Lower lobe of right lung (tissue), 2 donors: ENCODE data around the gene STXBP4. TPM values are rescaled to one million over a fixed set of nuclear protein-coding genes. Genes with fewer than 3 reads are reported as not detected.

ENCODE experiments used
- ATAC-seq, 2 donors: fragments of 200-7000 bp; cut with Tn5 transposase; one replicate each; pipeline ENCODE4 v1.9.1; 2020 to 2022; ENCODE audit warnings: mild to moderate bottlenecking in 2 of 2, moderate library complexity in 2 of 2
- DNase-seq: peaks from one replicate; pipeline ENCODE4 v3.0.0-alpha.2; 2020
- H3K27ac ChIP-seq: fragments of 200-600 bp; one replicate; pipeline ENCODE4 v1.8.0; 2022
- H3K27me3 ChIP-seq: fragments of 200-600 bp; one replicate; pipeline ENCODE4 v1.8.0; 2022; ENCODE audit warnings: low read depth
- H3K36me3 ChIP-seq: fragments of 200-600 bp; one replicate; pipeline ENCODE4 v1.8.0; 2022; ENCODE audit warnings: mild to moderate bottlenecking
- H3K4me1 ChIP-seq: fragments of 200-600 bp; one replicate; pipeline ENCODE4 v1.8.0; 2022
- H3K4me3 ChIP-seq: fragments of 200-600 bp; one replicate; pipeline ENCODE4 v1.8.0; 2022; ENCODE audit warnings: mild to moderate bottlenecking
- H3K9me3 ChIP-seq: fragments of 200-600 bp; one replicate; pipeline ENCODE4 v1.8.0; 2022
- intact Hi-C: fragments of 100-400 bp; cut with DNase I; formaldehyde crosslinking; loops from one replicate; pipeline ENCODE4 v1.11.0; 2022
- total RNA-seq: library from RNA; stranded (reverse); fragmentation: NEBNext Ultra II Directional; extraction: Animal tissue kit (Norgen Biotek cat#: 25700); gene quantifications from one replicate; pipeline ENCODE4 v1.2.1, GENCODE V29; 2021
- TF ChIP-seq, protein P1 (sequence below): fragments of 200-600 bp; IDR thresholded peaks from one replicate; pipeline ENCODE4 v1.8.0; 2022; ENCODE audit warnings: antibody characterized with exemption, mild to moderate bottlenecking
- donor health status: DM: no; HTN: yes; CAD: no; lungs with severe emphysema.

Gene STXBP4
- total RNA-seq, 1 donor from 2014 or later = 11.8 TPM

DNA sequence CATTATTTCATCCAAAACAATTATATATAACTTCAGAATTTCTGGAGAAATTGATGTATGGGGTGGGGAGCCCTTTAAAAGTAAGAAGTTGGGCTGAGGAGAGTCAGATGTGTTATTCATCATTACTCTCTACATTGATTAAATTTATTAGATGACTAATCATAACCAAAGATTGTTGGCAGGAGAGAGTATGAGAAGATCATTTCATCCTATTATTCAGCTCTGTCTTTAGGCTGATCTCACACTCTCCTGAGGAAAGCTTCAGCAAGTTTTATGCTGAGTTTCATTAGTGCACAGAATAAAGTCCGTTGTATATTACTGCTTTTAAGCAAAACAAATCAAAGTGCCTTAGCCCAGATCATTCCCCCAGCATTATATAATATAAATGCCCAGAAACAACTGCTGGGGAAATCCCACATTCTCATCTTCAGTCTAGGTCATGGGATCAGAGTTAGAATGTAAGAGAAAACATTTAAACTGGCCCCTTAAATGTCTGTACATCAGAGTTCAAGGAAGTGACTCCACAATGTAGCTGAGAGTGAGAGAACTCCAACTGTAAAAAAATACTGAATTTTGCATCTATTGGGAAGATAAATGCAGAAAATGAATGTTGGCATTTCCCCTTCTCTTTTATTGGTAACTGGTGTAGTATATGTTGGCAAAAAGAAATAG, 166.1 kb downstream of the STXBP4 start:
- H3K27me3 ChIP-seq = no peaks in the 10 kb centered on the region
- no peaks in the 10 kb centered on the region for H3K4me1 ChIP-seq
- no peak for DNase-seq
- H3K9me3 ChIP-seq = no peaks in the 10 kb centered on the region
- ATAC-seq = no peak
- H3K36me3 ChIP-seq = no peaks in the 10 kb centered on the region
- H3K27ac ChIP-seq = no peak overlapping the region
- no peak overlapping the region for H3K4me3 ChIP-seq
- intact Hi-C loops = no loop called here
- TF ChIP-seq, protein P1, sequence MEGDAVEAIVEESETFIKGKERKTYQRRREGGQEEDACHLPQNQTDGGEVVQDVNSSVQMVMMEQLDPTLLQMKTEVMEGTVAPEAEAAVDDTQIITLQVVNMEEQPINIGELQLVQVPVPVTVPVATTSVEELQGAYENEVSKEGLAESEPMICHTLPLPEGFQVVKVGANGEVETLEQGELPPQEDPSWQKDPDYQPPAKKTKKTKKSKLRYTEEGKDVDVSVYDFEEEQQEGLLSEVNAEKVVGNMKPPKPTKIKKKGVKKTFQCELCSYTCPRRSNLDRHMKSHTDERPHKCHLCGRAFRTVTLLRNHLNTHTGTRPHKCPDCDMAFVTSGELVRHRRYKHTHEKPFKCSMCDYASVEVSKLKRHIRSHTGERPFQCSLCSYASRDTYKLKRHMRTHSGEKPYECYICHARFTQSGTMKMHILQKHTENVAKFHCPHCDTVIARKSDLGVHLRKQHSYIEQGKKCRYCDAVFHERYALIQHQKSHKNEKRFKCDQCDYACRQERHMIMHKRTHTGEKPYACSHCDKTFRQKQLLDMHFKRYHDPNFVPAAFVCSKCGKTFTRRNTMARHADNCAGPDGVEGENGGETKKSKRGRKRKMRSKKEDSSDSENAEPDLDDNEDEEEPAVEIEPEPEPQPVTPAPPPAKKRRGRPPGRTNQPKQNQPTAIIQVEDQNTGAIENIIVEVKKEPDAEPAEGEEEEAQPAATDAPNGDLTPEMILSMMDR = no peak

GRCh38 chr17:55140809-55141208, 172.2 kb downstream of the STXBP4 start:
- no peak overlapping the region for H3K27ac ChIP-seq
- H3K27me3 ChIP-seq = no peaks in the 10 kb centered on the region
- H3K4me1 ChIP-seq = no peaks in the 10 kb centered on the region
- H3K4me3 ChIP-seq = no peak overlapping the region
- no peaks in the 10 kb centered on the region for H3K9me3 ChIP-seq
- H3K36me3 ChIP-seq = peaks cover 13% of the 10 kb centered on the region
- TF ChIP-seq, protein P1 = no peak
- ATAC-seq (no peak), DNase-seq (no peak)
- intact Hi-C loops = no loop called here

DNA sequence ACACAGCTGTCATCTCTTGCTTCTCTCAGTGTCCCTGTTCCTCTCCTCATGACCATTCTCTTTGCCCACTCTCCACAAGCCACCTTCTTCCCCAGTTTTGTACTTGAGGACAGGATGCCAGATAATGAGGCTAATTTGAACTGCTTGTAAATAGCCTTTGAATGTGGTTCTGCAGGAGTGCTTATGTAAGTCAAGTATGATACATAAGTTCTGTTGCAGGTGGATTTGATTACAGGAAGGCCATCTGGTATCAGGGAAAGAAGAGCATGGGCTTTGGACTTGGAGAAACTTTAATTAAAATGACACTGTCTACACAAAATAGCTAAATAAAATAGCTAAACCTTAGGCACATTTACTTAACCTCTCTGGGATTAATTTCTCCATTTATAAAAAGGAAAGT, 176.0 kb downstream of the STXBP4 start:
- Histone ChIP-seq H3K4me1 (no peaks in the 10 kb centered on the region), H3K4me3 (no peak overlapping the region), H3K27ac (no peak overlapping the region), H3K27me3 (no peaks in the 10 kb centered on the region), H3K9me3 (no peaks in the 10 kb centered on the region), H3K36me3 (peaks cover 13% of the 10 kb centered on the region)
- DNase-seq = no peak
- TF ChIP-seq, protein P1 = no peak
- no peak for ATAC-seq
- intact Hi-C loops = no loop called here

- no peak for ATAC-seq
- TF ChIP-seq, protein P1 = no peak
- no peak overlapping the region for H3K4me3 ChIP-seq
These were observed 180.9 kb downstream of the STXBP4 start for GRCh38 chr17:55149485-55149884.

GRCh38 chr17:55152236-55152635, 183.7 kb downstream of the STXBP4 start:
- no peak overlapping the region for H3K4me3 ChIP-seq
- no peak for ATAC-seq
- H3K4me1 ChIP-seq = no peaks in the 10 kb centered on the region
- no peaks in the 10 kb centered on the region for H3K9me3 ChIP-seq
- no peaks in the 10 kb centered on the region for H3K27me3 ChIP-seq
- TF ChIP-seq, protein P1 = no peak
- no peak overlapping the region for H3K27ac ChIP-seq
- DNase-seq = no peak
- intact Hi-C loops = no loop called here
- H3K36me3 ChIP-seq = no peaks in the 10 kb centered on the region

More at GRCh38 chr17:55149485-55149884, 180.9 kb downstream of the STXBP4 start:
- Histone ChIP-seq H3K27ac (no peak overlapping the region), H3K4me1 (no peaks in the 10 kb centered on the region), H3K27me3 (no peaks in the 10 kb centered on the region), H3K9me3 (no peaks in the 10 kb centered on the region), H3K36me3 (no peaks in the 10 kb centered on the region)
- DNase-seq = no peak
- intact Hi-C loops = no loop called here
